Measurements from ENCODE around the gene S1PR4.

Gene S1PR4

DNA sequence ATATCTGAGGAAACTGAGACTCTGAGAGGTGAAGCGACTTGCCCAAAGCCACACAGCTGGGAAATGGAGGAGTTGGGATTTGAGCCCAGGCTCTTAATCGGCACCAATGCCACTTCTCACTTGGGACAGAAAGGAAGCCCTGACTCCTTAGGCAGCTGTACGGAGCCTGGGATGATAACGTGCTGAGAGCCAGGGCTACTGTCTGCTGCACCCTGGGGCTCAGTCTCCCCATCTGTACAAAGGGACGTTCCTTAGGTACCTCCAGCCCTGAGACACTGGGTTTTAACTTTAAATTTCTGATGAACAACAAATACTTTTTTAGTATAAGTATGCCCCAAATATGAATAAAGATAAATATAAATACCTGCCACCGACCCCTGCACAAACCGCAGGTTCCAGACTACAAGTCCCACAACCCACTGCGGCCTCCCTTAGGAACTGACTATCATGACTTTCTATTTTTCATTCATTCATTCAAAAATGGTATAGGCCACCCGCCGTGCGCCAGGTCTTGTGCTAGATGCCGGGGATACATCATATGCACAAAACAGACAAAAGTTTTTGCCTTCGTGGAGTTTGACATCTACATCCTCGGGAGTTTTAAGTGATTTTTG, 6.4 kb downstream of the S1PR4 start:
- peak overlapping the region; percentile 72 for H3K4me3 ChIP-seq (ENCODE audit: low read depth, low read length)
- TF ChIP-seq, protein P1, sequence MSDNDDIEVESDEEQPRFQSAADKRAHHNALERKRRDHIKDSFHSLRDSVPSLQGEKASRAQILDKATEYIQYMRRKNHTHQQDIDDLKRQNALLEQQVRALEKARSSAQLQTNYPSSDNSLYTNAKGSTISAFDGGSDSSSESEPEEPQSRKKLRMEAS (IDR thresholded peaks at IDR 0.05; ENCODE audit: low read depth, low read length): no peak
- TF ChIP-seq MYC (IDR thresholded peaks at IDR 0.05; ENCODE audit: low read depth, low read length) (no peak), POLR2A (IDR thresholded peaks at IDR 0.05; ENCODE audit: extremely low read depth, insufficient read length) (no peak)
- TF ChIP-seq, protein P2, sequence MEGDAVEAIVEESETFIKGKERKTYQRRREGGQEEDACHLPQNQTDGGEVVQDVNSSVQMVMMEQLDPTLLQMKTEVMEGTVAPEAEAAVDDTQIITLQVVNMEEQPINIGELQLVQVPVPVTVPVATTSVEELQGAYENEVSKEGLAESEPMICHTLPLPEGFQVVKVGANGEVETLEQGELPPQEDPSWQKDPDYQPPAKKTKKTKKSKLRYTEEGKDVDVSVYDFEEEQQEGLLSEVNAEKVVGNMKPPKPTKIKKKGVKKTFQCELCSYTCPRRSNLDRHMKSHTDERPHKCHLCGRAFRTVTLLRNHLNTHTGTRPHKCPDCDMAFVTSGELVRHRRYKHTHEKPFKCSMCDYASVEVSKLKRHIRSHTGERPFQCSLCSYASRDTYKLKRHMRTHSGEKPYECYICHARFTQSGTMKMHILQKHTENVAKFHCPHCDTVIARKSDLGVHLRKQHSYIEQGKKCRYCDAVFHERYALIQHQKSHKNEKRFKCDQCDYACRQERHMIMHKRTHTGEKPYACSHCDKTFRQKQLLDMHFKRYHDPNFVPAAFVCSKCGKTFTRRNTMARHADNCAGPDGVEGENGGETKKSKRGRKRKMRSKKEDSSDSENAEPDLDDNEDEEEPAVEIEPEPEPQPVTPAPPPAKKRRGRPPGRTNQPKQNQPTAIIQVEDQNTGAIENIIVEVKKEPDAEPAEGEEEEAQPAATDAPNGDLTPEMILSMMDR (IDR thresholded peaks at IDR 0.05; ENCODE audit: low read depth, low read length): no peak
- DNase-seq (ENCODE audit: low read depth): no peak

- H3K4me3 ChIP-seq (ENCODE audit: low read depth, low read length): peak within 1 kb of the TSS; percentile 80
- TF ChIP-seq MYC (IDR thresholded peaks at IDR 0.05; ENCODE audit: low read depth, low read length) (peak; percentile 17; the same call in 1 of the 2 replicates), POLR2A (IDR thresholded peaks at IDR 0.05; ENCODE audit: extremely low read depth, insufficient read length) (peak; percentile 31)
- TF ChIP-seq, protein P1 (IDR thresholded peaks at IDR 0.05; ENCODE audit: low read depth, low read length): peak; percentile 38; the same call in 1 of the 2 replicates
- TF ChIP-seq, protein P2 (IDR thresholded peaks at IDR 0.05; ENCODE audit: low read depth, low read length): no peak
- peak; percentile 91 for DNase-seq (ENCODE audit: low read depth)
Measured at GRCh38 chr19:3185461-3186159, 7.0 kb downstream of the S1PR4 start, which contains the start of gene NCLN. NCLN (plus strand) TSS chr19:3185930; CDS start chr19:3186031, 101 bp downstream.

DNA sequence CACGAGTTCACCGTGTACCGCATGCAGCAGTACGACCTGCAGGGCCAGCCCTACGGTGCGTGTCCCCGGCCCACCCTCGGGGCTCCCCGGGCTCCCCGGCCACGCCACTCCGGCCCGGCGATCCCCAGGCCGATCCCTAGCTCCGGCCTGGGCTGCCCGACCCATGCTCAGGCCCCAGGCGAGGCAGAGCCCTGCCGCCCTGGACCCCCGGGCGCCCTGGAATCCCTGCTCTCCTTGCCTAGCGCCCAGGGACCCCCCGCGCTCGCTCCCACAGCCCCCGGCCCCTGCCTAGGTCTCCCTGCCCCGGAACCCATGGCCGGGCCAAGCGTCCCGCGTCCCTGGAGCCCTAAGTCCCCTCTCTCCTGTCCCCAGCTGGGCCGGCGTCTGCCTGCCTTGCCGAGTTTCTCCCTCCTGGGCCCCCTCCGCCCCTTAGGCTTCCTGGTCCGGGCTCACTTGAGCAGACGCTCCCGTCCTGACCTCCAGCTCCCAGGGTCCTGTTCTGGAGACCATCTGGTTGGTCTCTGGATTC, 7.7 kb downstream of the S1PR4 start:
- H3K4me3 ChIP-seq (ENCODE audit: low read depth, low read length): peak overlapping the region; percentile 80
- DNase-seq (ENCODE audit: low read depth): peak; percentile 28
- TF ChIP-seq MYC (IDR thresholded peaks at IDR 0.05; ENCODE audit: low read depth, low read length) (peak; percentile 5; the same call in 1 of the 2 replicates), POLR2A (IDR thresholded peaks at IDR 0.05; ENCODE audit: extremely low read depth, insufficient read length) (no peak)

DNA sequence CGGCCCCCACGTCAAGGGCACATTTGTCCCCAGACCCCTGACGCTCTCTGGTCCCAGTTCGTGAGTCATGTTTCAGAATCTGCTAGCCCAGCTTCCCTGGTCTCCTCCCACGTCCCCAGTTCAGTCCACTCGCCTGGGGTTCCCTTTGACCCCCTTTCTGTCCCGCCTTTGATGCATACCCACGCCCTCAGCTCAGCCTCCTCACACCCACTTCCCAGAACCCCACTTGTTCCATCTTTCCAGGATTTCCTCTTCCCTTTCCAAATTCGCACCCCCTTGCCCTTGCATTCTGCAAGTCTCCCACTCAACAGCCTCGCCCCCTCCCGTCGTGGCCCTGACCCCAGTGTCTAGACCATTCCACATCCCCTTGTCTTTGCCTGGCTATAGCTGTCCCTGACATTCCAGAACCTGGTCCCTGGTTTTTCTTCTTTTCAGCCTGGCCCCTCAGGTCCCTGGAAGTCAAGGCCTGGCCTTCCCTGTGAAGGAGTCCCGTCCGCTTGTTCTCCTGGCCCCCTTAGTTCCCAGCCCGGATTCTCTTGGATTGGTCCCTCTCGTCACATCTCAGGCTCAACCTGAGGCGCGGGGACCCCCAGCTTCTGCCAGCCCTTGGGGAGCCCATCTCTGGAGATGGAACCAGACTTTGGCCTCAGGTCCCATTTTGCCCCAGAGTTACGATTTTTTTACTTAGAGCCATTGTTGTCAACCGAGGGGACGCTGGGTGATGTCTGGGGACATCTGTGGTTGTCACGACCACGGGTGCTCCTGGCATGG, 8.5 kb downstream of the S1PR4 start:
- peak overlapping the region; percentile 80 for H3K4me3 ChIP-seq (ENCODE audit: low read depth, low read length)
- peak; percentile 32 for DNase-seq (ENCODE audit: low read depth)
- TF ChIP-seq POLR2A (IDR thresholded peaks at IDR 0.05; ENCODE audit: extremely low read depth, insufficient read length): no peak
- no peak for TF ChIP-seq MYC (IDR thresholded peaks at IDR 0.05; ENCODE audit: low read depth, low read length)
- TF ChIP-seq, protein P2 (IDR thresholded peaks at IDR 0.05; ENCODE audit: low read depth, low read length): no peak
- TF ChIP-seq, protein P1 (IDR thresholded peaks at IDR 0.05; ENCODE audit: low read depth, low read length): no peak

GRCh38 chr19:3187662-3188511, 9.3 kb downstream of the S1PR4 start:
- peak overlapping the region; percentile 44 for H3K4me3 ChIP-seq (ENCODE audit: low read depth, low read length)
- DNase-seq (ENCODE audit: low read depth): no peak
- no peak for TF ChIP-seq MYC (IDR thresholded peaks at IDR 0.05; ENCODE audit: low read depth, low read length)
- no peak for TF ChIP-seq POLR2A (IDR thresholded peaks at IDR 0.05; ENCODE audit: extremely low read depth, insufficient read length)
- TF ChIP-seq, protein P1 (IDR thresholded peaks at IDR 0.05; ENCODE audit: low read depth, low read length): no peak
- TF ChIP-seq, protein P2 (IDR thresholded peaks at IDR 0.05; ENCODE audit: low read depth, low read length): no peak

Measured in NB4 (cell line).